PC-9 (cell line): ENCODE results near the gene HOXB5.

Experiments
- CTCF ChIP-seq: fragments of 200-600 bp; sonication (generic); conservative IDR thresholded peaks from 2 replicates; pipeline ENCODE4 v1.6.1; 2017; ENCODE audit warnings: mixed run types, antibody characterized with exemption, mild to moderate bottlenecking, moderate library complexity
- EZH2 ChIP-seq: fragments of 200-600 bp; sonication (generic); IDR thresholded peaks from 2 replicates; pipeline ENCODE4 v1.8.0; 2017; ENCODE audit warnings: antibody characterized with exemption, low read depth

- TF ChIP-seq EZH2, result no peak
- TF ChIP-seq CTCF, result no peak
Measured at GRCh38 chr17:48593126-48593829, at the start of gene HOXB5.
